Activated T-cell treated with anti-CD3 and anti-CD28 coated beads, Interleukin-2, amount 50 U/mL, for 72 hours (primary cell): ENCODE measurements around the gene MEX3A. TPM values are rescaled to one million over a fixed set of nuclear protein-coding genes. Genes with fewer than 3 reads are reported as not detected.

Source experiments
- ATAC-seq, 2 donors: fragments of 150-1000 bp; cut with Tn5 transposase; replicated peaks in 1 of 2; 2 replicates each; pipeline ENCODE4 v1.10.0; 2021; ENCODE audit warnings: moderate library complexity in 2 of 2, mild to moderate bottlenecking in 1 of 2
- DNase-seq, 2 donors: peaks; one replicate each; pipeline ENCODE4 v3.0.0; 2021 to 2022; ENCODE audit warnings: mixed read lengths in 1 of 2
- H3K27ac Mint-ChIP-seq: one replicate; pipeline ENCODE4 v1.8.0; 2022; ENCODE audit warnings: mild to moderate bottlenecking, moderate library complexity, mixed read lengths
- H3K27me3 Mint-ChIP-seq: one replicate; pipeline ENCODE4 v1.8.0; 2022; ENCODE audit warnings: low read depth, mixed read lengths
- H3K36me3 Mint-ChIP-seq, 2 donors: one replicate each; pipeline ENCODE4 v1.8.0; 2022; ENCODE audit warnings: mixed read lengths in 2 of 2, mild to moderate bottlenecking in 1 of 2; ENCODE audit not compliant: insufficient read depth in 2 of 2
- H3K4me1 Mint-ChIP-seq: one replicate; pipeline ENCODE4 v1.8.0; 2022; ENCODE audit warnings: low read depth, mixed read lengths
- H3K4me3 Mint-ChIP-seq, 2 donors: one replicate each; pipeline ENCODE4 v1.8.0; 2022; ENCODE audit warnings: mild to moderate bottlenecking in 2 of 2, mixed read lengths in 2 of 2, moderate library complexity in 2 of 2
- H3K9me3 Mint-ChIP-seq, 2 donors: one replicate each; pipeline ENCODE4 v1.8.0; 2022; ENCODE audit warnings: mixed read lengths in 2 of 2
- total RNA-seq, 2 donors: library from RNA; stranded (reverse); gene quantifications; one replicate each; pipeline ENCODE4 v1.2.3, GENCODE V29; 2022

Gene MEX3A
- total RNA-seq, 2 donors from 2014 or later, result 0.31 to 0.97 TPM

DNA sequence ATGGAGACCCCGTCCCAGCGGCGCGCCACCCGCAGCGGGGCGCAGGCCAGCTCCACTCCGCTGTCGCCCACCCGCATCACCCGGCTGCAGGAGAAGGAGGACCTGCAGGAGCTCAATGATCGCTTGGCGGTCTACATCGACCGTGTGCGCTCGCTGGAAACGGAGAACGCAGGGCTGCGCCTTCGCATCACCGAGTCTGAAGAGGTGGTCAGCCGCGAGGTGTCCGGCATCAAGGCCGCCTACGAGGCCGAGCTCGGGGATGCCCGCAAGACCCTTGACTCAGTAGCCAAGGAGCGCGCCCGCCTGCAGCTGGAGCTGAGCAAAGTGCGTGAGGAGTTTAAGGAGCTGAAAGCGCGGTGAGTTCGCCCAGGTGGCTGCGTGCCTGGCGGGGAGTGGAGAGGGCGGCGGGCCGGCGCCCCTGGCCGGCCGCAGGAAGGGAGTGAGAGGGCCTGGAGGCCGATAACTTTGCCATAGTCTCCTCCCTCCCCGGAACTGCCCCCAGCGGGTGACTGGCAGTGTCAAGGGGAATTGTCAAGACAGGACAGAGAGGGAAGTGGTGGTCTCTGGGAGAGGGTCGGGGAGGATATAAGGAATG, 32.8 kb upstream of the MEX3A start:
- Mint-ChIP-seq H3K4me3 (peak overlapping the region; percentile 94 to 99), H3K4me1 (peaks cover 50% of the 10 kb centered on the region), H3K27ac (peak overlapping the region; percentile 84), H3K36me3 (peaks cover 9 to 17% of the 10 kb centered on the region in 2 donors), H3K9me3 (no peaks in the 10 kb centered on the region), H3K27me3 (peaks cover 28% of the 10 kb centered on the region)
- DNase-seq (no peak), ATAC-seq (peak in 1 of 2 donors; percentile 8)

DNA sequence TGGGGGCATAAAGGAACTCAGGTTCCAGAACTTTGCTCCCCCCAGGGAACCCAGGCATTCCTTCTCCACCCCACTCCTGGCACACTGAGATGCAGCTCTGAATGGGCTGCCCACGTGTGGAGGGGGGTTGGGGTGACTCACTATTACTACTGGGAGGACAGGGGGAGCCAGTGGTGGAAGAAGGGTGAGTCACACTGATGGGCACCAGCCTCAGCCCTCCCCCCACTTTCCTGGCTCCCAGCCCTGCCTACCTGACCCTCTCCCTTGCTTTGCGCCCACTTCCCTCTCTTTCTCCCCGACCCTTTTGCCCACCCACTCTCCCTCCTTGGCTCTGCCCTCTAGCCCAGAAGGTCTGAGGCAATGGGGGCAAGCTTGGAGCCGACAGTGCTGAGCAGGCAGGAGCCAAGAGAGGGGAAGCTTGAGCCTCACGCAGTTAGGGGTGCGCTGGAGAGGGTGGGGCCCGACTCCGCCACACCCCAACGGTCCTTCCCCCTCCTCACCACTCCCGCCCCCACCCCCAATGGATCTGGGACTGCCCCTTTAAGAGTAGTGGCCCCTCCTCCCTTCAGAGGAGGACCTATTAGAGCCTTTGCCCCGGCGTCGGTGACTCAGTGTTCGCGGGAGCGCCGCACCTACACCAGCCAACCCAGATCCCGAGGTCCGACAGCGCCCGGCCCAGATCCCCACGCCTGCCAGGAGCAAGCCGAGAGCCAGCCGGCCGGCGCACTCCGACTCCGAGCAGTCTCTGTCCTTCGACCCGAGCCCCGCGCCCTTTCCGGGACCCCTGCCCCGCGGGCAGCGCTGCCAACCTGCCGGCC, 32.0 kb upstream of the MEX3A start, which contains the start of gene LMNA:
Gene LMNA (plus strand): TSS at position 611 of the 818 bp plus-strand sequence. CDS start 208 bp downstream, outside the sequence.
- peaks cover 28% of the 10 kb centered on the region for H3K27me3 Mint-ChIP-seq
- ATAC-seq (peak; percentile 87 to 88), DNase-seq (peak; percentile 84 to 85)
- H3K4me1 Mint-ChIP-seq, result peaks cover 47% of the 10 kb centered on the region
- no peaks in the 10 kb centered on the region for H3K9me3 Mint-ChIP-seq
- peak within 1 kb of the TSS; percentile 94 to 99 for H3K4me3 Mint-ChIP-seq
- peaks cover 9 to 14% of the 10 kb centered on the region in 2 donors for H3K36me3 Mint-ChIP-seq
- H3K27ac Mint-ChIP-seq, result peak within 1 kb of the TSS; percentile 88

DNA sequence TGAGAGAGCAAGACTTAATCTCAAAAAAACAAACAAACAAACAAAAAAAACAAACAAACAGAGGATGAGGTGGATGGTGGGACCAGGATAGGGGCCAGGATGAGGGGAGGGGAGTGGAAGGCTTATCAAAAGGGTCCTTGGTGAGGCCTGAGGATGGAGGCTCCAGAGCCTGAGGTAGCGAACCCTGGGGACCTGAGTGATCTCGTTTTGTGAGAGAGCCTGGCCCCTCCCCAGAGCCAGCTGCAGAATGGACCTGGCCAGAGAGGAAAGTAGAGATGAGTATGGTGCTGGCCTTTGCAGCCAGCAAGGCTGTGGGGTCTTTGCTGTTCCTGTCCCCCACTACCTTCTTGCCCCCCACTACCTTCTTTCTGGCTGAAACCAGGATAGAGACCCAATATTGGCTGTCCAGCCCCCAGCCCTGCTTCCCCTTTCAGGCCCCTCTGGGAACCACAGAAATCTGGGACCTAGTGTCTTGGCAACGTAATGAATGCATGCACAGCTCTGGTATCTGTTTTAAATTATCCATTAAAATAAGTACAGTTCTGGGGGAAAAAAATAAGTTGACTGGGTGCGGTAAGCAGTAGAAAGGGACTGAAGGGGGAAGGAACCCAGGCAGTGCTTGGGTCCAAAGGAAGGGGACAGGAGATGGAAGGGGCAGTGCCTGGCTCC, 31.2 kb upstream of the MEX3A start:
- Mint-ChIP-seq H3K36me3 (peaks cover 9 to 14% of the 10 kb centered on the region in 2 donors), H3K4me3 (peak overlapping the region; percentile 94 to 99), H3K9me3 (no peaks in the 10 kb centered on the region), H3K27me3 (peaks cover 26% of the 10 kb centered on the region), H3K27ac (peak overlapping the region; percentile 80), H3K4me1 (peaks cover 46% of the 10 kb centered on the region)
- ATAC-seq (no peak), DNase-seq (no peak)

DNA sequence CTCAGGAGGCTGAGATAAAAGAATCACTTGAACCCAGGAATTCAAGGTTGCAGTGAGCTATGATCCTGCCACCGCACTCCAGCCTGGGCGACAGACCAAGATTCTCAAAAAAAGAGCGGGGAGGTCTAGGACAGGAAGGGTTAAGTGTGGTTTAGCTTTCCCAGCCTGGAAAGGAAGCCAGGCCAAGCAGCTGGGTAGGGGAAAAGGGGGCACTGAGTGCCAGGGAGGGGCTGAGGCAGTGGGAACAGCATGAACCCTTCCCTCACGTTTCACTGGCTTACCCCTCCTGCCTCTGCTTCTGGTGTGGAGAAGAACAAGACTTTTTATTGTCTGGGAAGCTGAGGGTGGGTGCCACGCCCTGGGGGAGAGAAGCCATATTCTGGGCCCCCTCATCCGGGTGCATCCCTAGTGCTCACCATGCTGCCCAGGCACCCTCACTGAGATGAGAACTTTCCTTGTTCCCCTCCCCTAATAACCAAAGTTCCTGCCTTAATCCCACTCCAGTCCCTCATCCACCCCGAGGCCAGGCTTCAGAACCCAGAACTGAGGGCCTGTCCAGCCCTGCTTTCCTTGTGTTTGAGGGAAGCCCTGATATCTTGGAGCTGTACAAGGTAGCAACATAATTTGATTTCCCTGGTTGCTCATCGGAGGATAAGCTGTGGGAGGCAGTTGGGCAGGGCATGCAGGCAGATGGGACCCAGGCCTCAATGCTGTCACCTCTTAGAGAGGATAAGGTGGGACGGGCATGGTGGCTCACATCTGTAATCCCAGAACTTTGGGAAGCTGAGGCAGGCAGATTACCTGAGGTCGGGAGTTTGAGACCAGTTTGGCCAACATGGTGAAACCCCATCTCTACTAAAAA, 30.2 kb upstream of the MEX3A start:
- peaks cover 20% of the 10 kb centered on the region for H3K27me3 Mint-ChIP-seq

DNA sequence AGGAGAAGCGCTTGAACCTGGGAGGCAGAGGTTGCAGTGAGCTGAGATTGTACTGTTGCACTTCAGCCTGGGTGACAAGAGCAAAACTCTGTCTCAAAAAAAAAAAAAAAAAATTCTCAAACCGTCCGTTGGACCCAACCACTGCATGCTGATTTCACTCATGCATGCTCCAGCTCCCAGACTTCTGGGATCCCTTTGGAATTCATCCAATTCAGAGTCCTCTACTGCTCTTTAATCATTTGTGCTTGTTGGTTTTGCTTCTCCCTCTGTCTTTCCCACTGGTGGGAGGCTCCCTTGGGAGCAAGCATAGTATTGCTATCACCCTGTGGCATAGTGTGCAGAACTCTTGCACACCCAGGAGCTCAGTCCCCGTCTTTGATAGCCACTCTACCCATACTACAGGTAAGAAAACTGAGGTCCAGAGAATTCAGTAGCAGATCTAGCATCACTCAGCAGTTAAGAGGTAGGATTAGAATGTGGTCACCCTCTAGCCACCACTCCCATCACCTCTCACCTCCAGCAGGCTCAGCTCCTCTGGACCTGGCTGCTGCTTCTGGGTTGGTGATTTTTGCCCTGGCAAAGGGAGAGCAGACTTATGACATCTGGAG, 29.2 kb upstream of the MEX3A start:
- no peak for DNase-seq
- Mint-ChIP-seq H3K4me3 (no peak overlapping the region), H3K4me1 (peaks cover 53% of the 10 kb centered on the region), H3K27me3 (peaks cover 18% of the 10 kb centered on the region), H3K9me3 (no peaks in the 10 kb centered on the region), H3K36me3 (peaks cover 5 to 14% of the 10 kb centered on the region in 2 donors), H3K27ac (no peak overlapping the region)
- no peak for ATAC-seq

More for the DNA sequence above, 30.2 kb upstream of the MEX3A start:
- no peak overlapping the region for H3K4me3 Mint-ChIP-seq
- no peak for DNase-seq
- ATAC-seq, result no peak
- H3K4me1 Mint-ChIP-seq, result peaks cover 46% of the 10 kb centered on the region
- peaks cover 8 to 14% of the 10 kb centered on the region in 2 donors for H3K36me3 Mint-ChIP-seq
- no peaks in the 10 kb centered on the region for H3K9me3 Mint-ChIP-seq
- H3K27ac Mint-ChIP-seq, result no peak overlapping the region

DNA sequence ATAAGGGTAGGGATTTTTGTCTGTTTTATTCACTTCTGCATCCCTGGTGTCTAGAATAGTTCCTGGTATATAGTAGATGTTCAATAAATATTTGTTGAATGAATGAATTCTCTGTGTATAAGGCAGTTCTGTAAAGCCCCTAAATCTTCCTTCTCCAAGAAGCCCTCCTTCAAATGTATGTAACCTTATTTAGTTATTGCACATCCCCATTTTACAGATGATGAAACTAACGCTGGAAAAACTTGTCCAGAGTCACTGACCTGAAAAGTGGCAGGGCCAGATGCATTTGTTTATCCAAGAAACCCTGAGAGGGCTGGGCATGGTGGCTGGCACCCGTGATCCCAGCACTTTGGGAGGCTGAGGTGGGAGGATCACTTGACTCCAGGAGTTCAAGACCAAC, 28.0 kb upstream of the MEX3A start:
- Mint-ChIP-seq H3K27ac (no peak overlapping the region), H3K27me3 (peaks cover 13% of the 10 kb centered on the region), H3K4me3 (no peak overlapping the region), H3K9me3 (no peaks in the 10 kb centered on the region), H3K4me1 (peaks cover 57% of the 10 kb centered on the region), H3K36me3 (peaks cover 1 to 7% of the 10 kb centered on the region in 2 donors)
- DNase-seq (no peak), ATAC-seq (no peak)

DNA sequence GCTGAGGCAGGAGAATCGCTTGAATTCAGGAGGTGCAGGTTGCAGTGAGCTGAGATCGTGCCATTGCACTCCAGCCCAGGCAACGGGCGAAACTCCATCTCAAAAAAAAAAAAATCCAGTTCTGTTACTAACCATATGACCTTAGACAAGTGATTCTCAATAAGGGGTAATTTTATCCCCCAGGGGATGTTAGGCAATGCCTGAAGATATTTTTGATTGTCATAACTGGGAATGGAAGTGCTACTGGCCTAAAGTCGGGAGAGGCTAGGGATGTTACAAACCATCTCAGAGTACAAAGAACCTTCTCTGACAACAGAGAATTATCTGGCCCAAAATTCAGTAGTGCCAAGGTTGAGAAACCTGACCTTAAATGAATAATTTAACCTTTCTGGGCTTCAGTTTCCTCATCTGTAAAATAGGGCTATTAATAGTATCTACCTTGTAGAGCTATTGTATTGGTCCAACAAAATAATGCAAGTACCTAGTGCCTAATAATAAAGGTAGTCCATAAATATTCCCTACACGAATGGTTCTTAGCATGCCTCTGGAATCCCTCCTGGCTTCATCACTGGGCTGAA, 26.5 kb upstream of the MEX3A start:
- peaks cover 13% of the 10 kb centered on the region for H3K27me3 Mint-ChIP-seq
- H3K4me3 Mint-ChIP-seq, result no peak overlapping the region
- peaks cover 60% of the 10 kb centered on the region for H3K4me1 Mint-ChIP-seq
- no peak for ATAC-seq
- DNase-seq, result no peak
- no peak overlapping the region for H3K27ac Mint-ChIP-seq
- H3K36me3 Mint-ChIP-seq, result no peaks in the 10 kb centered on the region
- no peaks in the 10 kb centered on the region for H3K9me3 Mint-ChIP-seq

DNA sequence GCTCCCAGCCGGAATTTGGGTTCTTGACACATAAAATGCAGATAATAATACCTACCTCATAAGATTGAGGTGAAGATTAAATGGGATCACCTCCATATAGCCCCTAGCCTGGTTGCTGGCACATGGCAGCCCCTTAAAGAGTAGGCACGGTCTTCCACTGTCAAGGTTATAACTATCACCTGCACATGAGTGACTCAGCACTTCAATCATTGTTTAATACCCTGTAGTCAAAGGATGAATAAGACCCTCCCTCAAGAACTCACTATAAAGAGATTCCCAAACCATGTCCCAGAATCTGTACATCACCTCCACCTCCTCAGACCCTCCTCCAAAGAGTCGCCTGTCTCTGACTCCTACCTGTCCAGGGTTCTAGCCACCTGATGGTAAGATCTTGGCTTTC, 25.8 kb upstream of the MEX3A start:
- peak overlapping the region; percentile 84 to 98 for H3K4me3 Mint-ChIP-seq
- no peak overlapping the region for H3K27ac Mint-ChIP-seq
- H3K9me3 Mint-ChIP-seq, result no peaks in the 10 kb centered on the region

DNA sequence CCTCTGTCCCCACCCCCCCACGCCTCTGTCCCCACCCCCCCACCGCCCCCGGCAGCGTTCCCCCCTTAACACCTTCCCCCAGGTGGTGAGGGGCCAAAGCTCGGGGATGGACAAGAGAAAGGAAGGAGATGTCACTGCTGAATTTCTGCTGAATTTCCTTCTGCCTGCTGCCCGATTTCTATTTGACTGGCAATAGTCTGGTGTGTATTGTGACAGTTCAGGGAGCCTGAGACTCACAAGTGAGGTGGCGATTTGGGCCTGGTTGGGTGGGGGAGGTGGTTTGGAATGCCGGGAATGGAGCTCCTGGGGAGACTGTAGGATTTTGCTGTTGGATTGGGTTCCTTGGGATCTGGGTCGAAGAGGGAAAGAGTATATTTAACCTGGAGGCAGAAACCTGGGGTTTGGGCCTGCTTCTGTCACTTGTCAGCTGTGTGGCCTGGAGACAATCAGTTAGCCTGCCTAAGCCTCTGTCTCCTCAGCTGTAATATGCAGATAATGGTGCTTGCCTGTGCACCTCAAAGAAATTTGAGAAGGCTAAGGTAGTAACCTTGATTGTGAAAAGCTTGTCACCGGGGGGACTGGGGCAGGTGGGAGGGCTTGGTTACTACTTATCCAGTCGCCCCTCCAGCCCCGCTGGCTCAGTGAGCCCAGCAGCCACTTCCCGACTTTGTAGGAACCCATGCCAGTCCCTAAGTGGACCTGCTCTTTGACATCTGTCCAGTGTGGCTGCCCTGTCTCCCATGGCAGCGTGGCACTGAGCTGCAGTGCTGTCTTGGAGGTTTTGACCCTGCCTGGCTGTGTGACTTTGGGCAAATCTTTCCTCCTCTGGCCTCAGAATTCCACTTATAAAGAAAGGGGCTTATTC, 24.6 kb upstream of the MEX3A start:
- no peak for DNase-seq
- peaks cover 71% of the 10 kb centered on the region for H3K4me1 Mint-ChIP-seq

More for the DNA sequence above, 25.8 kb upstream of the MEX3A start:
- Mint-ChIP-seq H3K27me3 (peaks cover 13% of the 10 kb centered on the region), H3K4me1 (peaks cover 63% of the 10 kb centered on the region), H3K36me3 (no peaks in the 10 kb centered on the region)
- no peak for ATAC-seq
- DNase-seq, result no peak

DNA sequence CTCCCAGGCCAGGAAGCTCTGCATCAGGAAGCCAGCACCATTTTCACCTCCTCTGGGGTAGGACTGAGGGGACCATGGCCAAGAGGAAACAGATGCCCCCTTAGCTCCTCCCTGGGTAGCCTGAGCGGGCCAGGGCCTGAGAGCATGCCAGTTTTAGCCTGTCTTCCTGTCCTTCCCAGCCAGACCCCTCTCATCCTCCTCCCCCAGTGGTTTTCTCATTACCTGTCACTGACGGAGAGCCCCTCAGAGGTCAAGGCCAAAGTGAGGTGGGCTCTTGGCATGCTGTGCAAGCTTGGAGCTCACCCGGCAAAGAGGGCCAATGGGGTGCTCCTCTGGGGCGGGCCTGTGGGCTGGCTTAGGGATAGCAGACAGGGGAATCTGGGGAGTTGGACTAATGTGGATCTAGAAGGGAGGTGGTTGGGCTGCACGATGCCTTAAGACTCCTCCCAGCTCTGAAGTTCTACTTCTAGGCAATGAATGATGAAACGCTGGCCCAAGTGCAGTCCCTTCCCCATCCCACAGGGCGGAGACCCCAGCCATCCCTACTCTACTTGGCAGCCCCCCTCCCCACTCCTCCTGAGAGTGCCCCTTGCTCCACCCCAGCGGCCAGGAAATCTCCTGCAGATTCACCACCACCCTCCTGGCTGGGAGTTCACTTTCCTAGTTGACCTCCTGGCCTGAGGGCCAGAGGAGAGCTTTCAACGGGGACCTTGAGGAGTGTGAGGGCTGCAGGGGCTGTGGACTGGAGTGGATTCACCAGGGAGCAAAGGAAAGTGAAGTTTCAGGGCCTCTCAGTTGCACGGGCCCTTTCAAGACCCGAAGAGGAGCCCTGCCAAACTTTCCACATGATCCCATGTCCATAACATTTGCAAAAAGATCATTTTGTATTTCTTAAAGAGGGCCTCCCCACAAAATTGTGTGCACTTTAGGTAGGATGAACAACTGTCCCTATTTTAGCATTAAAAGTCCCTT, 22.9 kb upstream of the MEX3A start:
- Mint-ChIP-seq H3K27me3 (no peaks in the 10 kb centered on the region), H3K4me3 (peak overlapping the region; percentile 84 to 98), H3K4me1 (peaks cover 88% of the 10 kb centered on the region), H3K27ac (peak overlapping the region; percentile 78), H3K36me3 (no peaks in the 10 kb centered on the region), H3K9me3 (no peaks in the 10 kb centered on the region)
- ATAC-seq, result no peak
- DNase-seq, result no peak

More for the DNA sequence above, 24.6 kb upstream of the MEX3A start:
- H3K9me3 Mint-ChIP-seq, result no peaks in the 10 kb centered on the region
- ATAC-seq, result peak; percentile 31 to 42
- peak overlapping the region; percentile 80 for H3K27ac Mint-ChIP-seq
- H3K36me3 Mint-ChIP-seq, result no peaks in the 10 kb centered on the region
- H3K27me3 Mint-ChIP-seq, result peaks cover 7% of the 10 kb centered on the region
- H3K4me3 Mint-ChIP-seq, result peak overlapping the region; percentile 84 to 98
